Body of pancreas (tissue), 4 donors: ENCODE data around the gene RFXANK. TPM values are rescaled to one million over a fixed set of nuclear protein-coding genes. Genes with fewer than 3 reads are reported as not detected.
"Not testable (repeated sequence)": the region's sequence is repeated elsewhere in the genome, so short reads cannot be mapped to it uniquely, and the experiment has no call there.

Source experiments
- ATAC-seq: fragments of 150-250 bp; one replicate; pipeline ENCODE4 v1.9.1; 2016
- DNase-seq, 4 donors: peaks; one replicate each; pipeline ENCODE4 v3.0.0-alpha.2; 2019
- H3K27ac ChIP-seq, 4 donors: fragments of 200-600 bp; sonication (generic); 1 replicate in 3 of 4; 2 replicates in 1 of 4; pipeline versions ENCODE4 v1.5.1 to v1.6.1; 2016 to 2019; ENCODE audit warnings: mild to moderate bottlenecking in 1 of 4, mixed read lengths in 1 of 4, moderate library complexity in 1 of 4
- H3K27me3 ChIP-seq, 2 donors: fragments of 200-600 bp; sonication (generic); one replicate each; pipeline ENCODE4 v1.6.0; 2016; ENCODE audit warnings: mild to moderate bottlenecking in 1 of 2
- H3K36me3 ChIP-seq, 2 donors: fragments of 200-600 bp; sonication (generic); replicated peaks in 1 of 2; 2 replicates each; pipeline ENCODE4 v1.5.1; 2016; ENCODE audit warnings: low read depth in 2 of 2; ENCODE audit not compliant: insufficient read depth in 1 of 2
- H3K4me1 ChIP-seq: fragments of 200-600 bp; sonication (generic); one replicate; pipeline ENCODE4 v1.6.0; 2016
- H3K4me3 ChIP-seq, 2 donors: fragments of 200-600 bp; sonication (generic); 1 replicate in 1 of 2; 2 replicates in 1 of 2; pipeline ENCODE4 v1.5.1; 2016 to 2019
- H3K9me3 ChIP-seq, 3 donors: fragments of 200-600 bp; sonication (generic); 1 replicate in 2 of 3; 2 replicates in 1 of 3; pipeline ENCODE4 v1.5.1; 2016
- CTCF ChIP-seq, 7 experiments: fragments of 450-650 bp in 4 of 7; fragments of 200-600 bp in 3 of 7; sonication (generic) in 3 of 7; IDR thresholded peaks; one replicate each; pipeline ENCODE4 v1.5.1; 2016 to 2019; ENCODE audit warnings: antibody characterized with exemption in 7 of 7
- POLR2A ChIP-seq, 3 donors: fragments of 450-650 bp; IDR thresholded peaks; one replicate each; pipeline ENCODE4 v1.6.1; 2016; ENCODE audit warnings: antibody characterized with exemption in 3 of 3, mild to moderate bottlenecking in 2 of 3
- WGBS, 2 donors: methylation state at CpG; one replicate each; pipeline ENCODE4 v1.1.5; 2017; 5-methylcytosine and 5-hydroxymethylcytosine counted together
- intact Hi-C: fragments of 100-400 bp; cut with DNase I; formaldehyde crosslinking; loops from one replicate; pipeline ENCODE4 v1.15.1; 2023
- total RNA-seq, 2 donors: library from RNA; depleted of rRNA; stranded (reverse); fragments of >200 nt; gene quantifications; one replicate each; pipeline ENCODE4 v1.1.0, GENCODE V29; 2016

Gene RFXANK
- total RNA-seq, 2 donors from 2014 or later, result 16.1 to 43.8 TPM

- Histone ChIP-seq H3K9me3 (no peaks in the 10 kb centered on the region), H3K27me3 (no peaks in the 10 kb centered on the region), H3K4me3 (no peak overlapping the region), H3K4me1 (peaks cover 11% of the 10 kb centered on the region), H3K27ac (no peak overlapping the region), H3K36me3 (no peaks in the 10 kb centered on the region)
- DNase-seq (no peak), ATAC-seq (no peak)
- intact Hi-C loops, result no loop called here
- WGBS, 2 donors, result 73 to 81% methylated on average over 7 to 9 of the region's 9 CpGs
- TF ChIP-seq POLR2A (IDR thresholded peaks at IDR 0.05) (no peak), CTCF (IDR thresholded peaks at IDR 0.05) (no peak)
Observed at GRCh38 chr19:19169236-19170052, 22.6 kb upstream of the RFXANK start.

- H3K9me3 ChIP-seq, result no peaks in the 10 kb centered on the region
- H3K27ac ChIP-seq, result no peak within 1 kb of the TSS
- ATAC-seq (peak; percentile 87), DNase-seq (peak; percentile 76 to 85 (median 80))
- H3K27me3 ChIP-seq, result no peaks in the 10 kb centered on the region
- no peaks in the 10 kb centered on the region for H3K36me3 ChIP-seq
- intact Hi-C loops, result no loop called here
- TF ChIP-seq CTCF (IDR thresholded peaks at IDR 0.05) (no peak), POLR2A (IDR thresholded peaks at IDR 0.05) (no peak)
- WGBS, 2 donors, result 12 to 21% methylated on average over 25 to 56 of the region's 56 CpGs
- H3K4me1 ChIP-seq, result peaks cover 11% of the 10 kb centered on the region
- no peak within 1 kb of the TSS for H3K4me3 ChIP-seq
Observed at GRCh38 chr19:19170053-19170872, 21.8 kb upstream of the RFXANK start, which contains the start of gene MEF2B. TSS of gene MEF2B (minus strand) at chr19:19170263. CDS start at chr19:19150735, 19,528 bp downstream.

- TF ChIP-seq POLR2A (IDR thresholded peaks at IDR 0.05) (no peak), CTCF (IDR thresholded peaks at IDR 0.05) (no peak)
- no peak for DNase-seq
- intact Hi-C loops, result no loop called here
- Histone ChIP-seq H3K4me3 (no peak overlapping the region), H3K27me3 (no peaks in the 10 kb centered on the region), H3K9me3 (no peaks in the 10 kb centered on the region), H3K27ac (no peak overlapping the region), H3K36me3 (no peaks in the 10 kb centered on the region), H3K4me1 (peaks cover 11% of the 10 kb centered on the region)
- whole genome bisulfite sequencing, 2 donors, result 84 to 91% methylated on average over 6 of the region's 6 CpGs
- ATAC-seq, result no peak
Observed at GRCh38 chr19:19170873-19171672, 21.0 kb upstream of the RFXANK start.

GRCh38 chr19:19171821-19172532 lies 20.1 kb upstream of the RFXANK start:
- Histone ChIP-seq H3K27ac (no peak overlapping the region), H3K4me3 (no peak overlapping the region), H3K36me3 (no peaks in the 10 kb centered on the region), H3K27me3 (no peaks in the 10 kb centered on the region), H3K9me3 (no peaks in the 10 kb centered on the region), H3K4me1 (peaks cover 11% of the 10 kb centered on the region)
- no peak for DNase-seq
- WGBS, 2 donors, result 82 to 86% methylated on average over 4 to 7 of the region's 8 CpGs
- intact Hi-C loops, result no loop called here
- no peak for TF ChIP-seq CTCF (IDR thresholded peaks at IDR 0.05)
- no peak for TF ChIP-seq POLR2A (IDR thresholded peaks at IDR 0.05)
- ATAC-seq, result no peak

- H3K4me3 ChIP-seq, H3K9me3 ChIP-seq, H3K36me3 ChIP-seq, DNase-seq, H3K27ac ChIP-seq, ATAC-seq, H3K27me3 ChIP-seq, intact Hi-C loops: not testable (repeated sequence)
- peaks cover 11% of the 10 kb centered on the region for H3K4me1 ChIP-seq
- WGBS, 2 donors, result 77 to 80% methylated on average over 3 to 5 of the region's 5 CpGs
Observed at GRCh38 chr19:19173243-19173642, 18.8 kb upstream of the RFXANK start.
